OCI-LY1 (cell line): ENCODE measurements around the gene LZTR1.

Experiments
- H2AFZ ChIP-seq: fragments of 200-600 bp; sonication (generic), shearing (Covaris generic); 2 replicates; pipeline ENCODE4 v1.6.0; 2014; ENCODE audit warnings: antibody characterized with exemption, mild to moderate bottlenecking, low read length
- H3F3A ChIP-seq: fragments of 200-600 bp; sonication (generic), shearing (Covaris generic); 2 replicates; pipeline ENCODE4 v1.6.0; 2014; ENCODE audit warnings: mild to moderate bottlenecking, antibody characterized with exemption, low read length, moderate library complexity; ENCODE audit not compliant: insufficient read depth
- H3K27ac ChIP-seq: fragments of 200-600 bp; sonication (generic); 2 replicates; pipeline ENCODE4 v1.5.1; 2014; ENCODE audit warnings: low read length, mixed run types, mild to moderate bottlenecking, low read depth; ENCODE audit not compliant: poor library complexity, severe bottlenecking
- H3K27me3 ChIP-seq: fragments of 200-600 bp; sonication (generic); 2 replicates; pipeline ENCODE4 v1.6.0; 2014; ENCODE audit warnings: antibody characterized with exemption, mild to moderate bottlenecking, low read length, moderate library complexity; ENCODE audit not compliant: insufficient read depth
- H3K36me3 ChIP-seq: fragments of 200-600 bp; sonication (generic); 2 replicates; pipeline ENCODE4 v1.6.1; 2014; ENCODE audit warnings: mild to moderate bottlenecking, antibody characterized with exemption, low read length, moderate library complexity, mixed read lengths; ENCODE audit not compliant: insufficient read depth
- H3K4me1 ChIP-seq: fragments of 200-600 bp; sonication (generic); 2 replicates; pipeline ENCODE4 v1.5.1; 2014; ENCODE audit warnings: mild to moderate bottlenecking, low read length, moderate library complexity; ENCODE audit not compliant: insufficient read depth, severe bottlenecking
- H3K4me2 ChIP-seq: fragments of 200-600 bp; sonication (generic), shearing (Covaris generic); 2 replicates; pipeline ENCODE4 v1.6.1; 2014; ENCODE audit warnings: low read length
- H3K4me3 ChIP-seq: fragments of 200-600 bp; sonication (generic); 2 replicates; pipeline ENCODE4 v1.5.1; 2014; ENCODE audit warnings: low read length, low read depth, mild to moderate bottlenecking, mixed read lengths; ENCODE audit not compliant: poor library complexity, severe bottlenecking
- H3K79me2 ChIP-seq: fragments of 200-600 bp; shearing (Covaris generic); 2 replicates; pipeline ENCODE4 v1.6.1; 2016; ENCODE audit warnings: mixed run types, low read length, mixed read lengths; ENCODE audit not compliant: insufficient read depth
- H3K9ac ChIP-seq: fragments of 200-600 bp; sonication (generic), shearing (Covaris generic); 2 replicates; pipeline ENCODE4 v1.6.1; 2014; ENCODE audit warnings: mild to moderate bottlenecking, low read length, mixed read lengths
- H3K9me2 ChIP-seq: fragments of 200-600 bp; sonication (generic), shearing (Covaris generic); 2 replicates; pipeline ENCODE4 v1.6.1; 2014; ENCODE audit warnings: low read depth, mild to moderate bottlenecking, low read length, mixed read lengths
- H3K9me3 ChIP-seq: fragments of 200-600 bp; shearing (Covaris generic); 2 replicates; pipeline ENCODE4 v1.6.1; 2014; ENCODE audit warnings: low read length, mixed read lengths
- H4K20me1 ChIP-seq: fragments of 200-600 bp; sonication (generic), shearing (Covaris generic); 2 replicates; pipeline ENCODE4 v1.6.0; 2016; ENCODE audit warnings: mild to moderate bottlenecking, low read length; ENCODE audit not compliant: insufficient read depth
- CTCF ChIP-seq: fragments of 200-600 bp; sonication (generic), shearing (Covaris generic); IDR thresholded peaks from 2 replicates; pipeline ENCODE4 v1.5.1; 2017; ENCODE audit warnings: mild to moderate bottlenecking, antibody characterized with exemption, low read length, moderate library complexity, mixed read lengths
- EZH2 ChIP-seq: fragments of 200-600 bp; sonication (generic), shearing (Covaris generic); IDR thresholded peaks from 2 replicates; pipeline ENCODE4 v1.8.0; 2017; ENCODE audit warnings: borderline replicate concordance, mixed run types, mild to moderate bottlenecking, antibody characterized with exemption, low read length, moderate library complexity, mixed read lengths

Gene LZTR1

GRCh38 chr22:21028277-21029251 is 46.5 kb downstream of the LZTR1 start:
- no peaks in the 10 kb centered on the region for H4K20me1 ChIP-seq

GRCh38 chr22:21029486-21030025 is 47.5 kb downstream of the LZTR1 start:
- no peak overlapping the region for H3K9ac ChIP-seq
- no peak overlapping the region for H3K27ac ChIP-seq
- H3F3A ChIP-seq: no peaks in the 10 kb centered on the region
- H3K79me2 ChIP-seq: no peaks in the 10 kb centered on the region
- no peaks in the 10 kb centered on the region for H3K36me3 ChIP-seq
- H3K4me1 ChIP-seq: no peaks in the 10 kb centered on the region
- H3K4me2 ChIP-seq: no peak overlapping the region
- no peak overlapping the region for H2AFZ ChIP-seq
- no peak overlapping the region for H3K4me3 ChIP-seq
- H3K9me3 ChIP-seq: no peaks in the 10 kb centered on the region
- no peaks in the 10 kb centered on the region for H3K9me2 ChIP-seq
- H4K20me1 ChIP-seq: no peaks in the 10 kb centered on the region
- 0 out of 2 replicates have a peak, but pooled peaks cover 6% of the 10 kb centered on the region for H3K27me3 ChIP-seq
- TF ChIP-seq EZH2: no peak
- TF ChIP-seq CTCF: no peak

More at GRCh38 chr22:21028277-21029251, 46.5 kb downstream of the LZTR1 start:
- no peak overlapping the region for H2AFZ ChIP-seq
- H3K4me1 ChIP-seq: no peaks in the 10 kb centered on the region
- no peak overlapping the region for H3K4me3 ChIP-seq
- TF ChIP-seq CTCF (no peak), EZH2 (no peak)
- H3K79me2 ChIP-seq: no peaks in the 10 kb centered on the region
- no peak overlapping the region for H3K27ac ChIP-seq
- H3F3A ChIP-seq: no peaks in the 10 kb centered on the region
- no peaks in the 10 kb centered on the region for H3K36me3 ChIP-seq
- 0 out of 2 replicates have a peak, but pooled peaks cover 3% of the 10 kb centered on the region for H3K27me3 ChIP-seq
- no peak overlapping the region for H3K4me2 ChIP-seq
- H3K9me2 ChIP-seq: no peaks in the 10 kb centered on the region
- no peaks in the 10 kb centered on the region for H3K9me3 ChIP-seq
- H3K9ac ChIP-seq: no peak overlapping the region

- Histone ChIP-seq H3K4me3 (no peak overlapping the region), H3K9ac (no peak overlapping the region), H3K36me3 (no peaks in the 10 kb centered on the region), H3F3A (no peaks in the 10 kb centered on the region), H3K27me3 (0 out of 2 replicates have a peak, but pooled peaks cover 6% of the 10 kb centered on the region), H3K9me2 (no peaks in the 10 kb centered on the region), H3K27ac (no peak overlapping the region), H4K20me1 (no peaks in the 10 kb centered on the region), H3K79me2 (no peaks in the 10 kb centered on the region), H2AFZ (no peak overlapping the region), H3K4me1 (no peaks in the 10 kb centered on the region), H3K4me2 (no peak overlapping the region), H3K9me3 (no peaks in the 10 kb centered on the region)
- TF ChIP-seq CTCF (no peak), EZH2 (no peak)
These were observed 47.9 kb downstream of the LZTR1 start for GRCh38 chr22:21030032-21030431.
